A549 (cell line): ENCODE measurements around the gene NASP.

Experiments
- EP300 ChIP-seq, 2 experiments: fragments of >200 bp; sonication (Bioruptor Twin); formaldehyde crosslinking; IDR thresholded peaks; 2 replicates in 1 of 2; 3 replicates in 1 of 2; pipeline ENCODE4 v1.6.1; 2016 to 2017
- KDM5A ChIP-seq: fragments of 200-600 bp; sonication (generic); IDR thresholded peaks from 2 replicates; pipeline ENCODE4 v1.6.1; 2016; ENCODE audit warnings: antibody characterized with exemption, mild to moderate bottlenecking
- POLR2A ChIP-seq: IDR thresholded peaks from 2 replicates; pipeline ENCODE4 v1.6.1; 2012; ENCODE audit warnings: mild to moderate bottlenecking, low read length
- RAD21 ChIP-seq, 2 experiments: fragments of >200 bp in 1 of 2; sonication (Bioruptor Twin) in 1 of 2; formaldehyde crosslinking in 1 of 2; IDR thresholded peaks in 1 of 2; conservative IDR thresholded peaks in 1 of 2; 2 replicates in 1 of 2; 3 replicates in 1 of 2; pipeline ENCODE4 v1.6.1; 2012 to 2018; ENCODE audit warnings: inconsistent platforms in 1 of 2

DNA sequence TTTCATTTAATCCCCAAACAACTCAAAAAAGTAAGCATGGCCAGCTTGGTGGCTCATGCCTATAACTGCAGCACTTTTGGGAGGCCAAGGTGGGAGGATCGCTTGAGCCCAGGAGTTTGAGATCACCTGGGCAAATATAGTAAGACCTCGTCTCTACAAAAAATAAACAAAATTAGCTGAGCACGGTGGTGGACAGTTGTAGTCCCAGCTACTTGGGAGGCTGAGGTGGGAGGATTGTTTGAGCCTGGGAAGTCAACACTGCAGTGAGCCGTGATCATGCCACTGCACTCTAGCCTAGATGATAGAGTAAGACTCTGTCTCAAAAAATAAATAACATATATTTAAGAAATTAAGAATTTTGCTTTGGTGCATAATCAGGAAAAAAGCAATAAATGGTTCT, 39.3 kb upstream of the NASP start:
- no peak for TF ChIP-seq KDM5A
- no peak for TF ChIP-seq EP300 (IDR thresholded peaks at IDR 0.05)
- no peak for TF ChIP-seq RAD21 (conservative IDR thresholded peaks at IDR 0.05 in 1 of 2, IDR thresholded peaks at IDR 0.05 in 1 of 2)
- TF ChIP-seq POLR2A = no peak
